GM18507 (cell line): ENCODE data around the gene AGPS.

Source experiments
- DNase-seq: peaks from one replicate; pipeline ENCODE4 v3.0.0; 2011; ENCODE audit warnings: low read depth; ENCODE audit not compliant: insufficient read length; ENCODE audit errors: extremely low spot score
- FAIRE-seq: peaks from 2 replicates; lab custom pipeline; 2011; peaks lifted over from hg19 to GRCh38; lab: Jason Lieb, UNC

AGPS gene

DNA sequence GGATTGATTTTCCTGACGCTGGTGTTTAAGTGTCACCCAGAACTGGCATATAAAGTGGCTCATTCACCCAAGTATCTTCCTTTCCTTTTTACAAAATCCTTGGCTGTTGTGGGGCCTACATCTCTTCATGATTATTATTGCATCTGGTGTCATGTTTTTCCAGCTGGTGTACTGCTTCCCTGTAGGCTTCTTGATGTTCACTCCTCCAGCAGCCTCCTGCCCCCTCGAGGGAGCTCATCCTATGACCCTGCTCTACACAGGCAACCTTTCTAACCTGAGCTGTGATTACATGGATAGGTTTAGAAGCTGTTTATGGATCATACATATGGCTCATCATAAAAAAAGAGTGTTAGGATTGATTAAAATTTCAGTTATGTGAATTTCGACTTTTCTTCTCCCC, 12.4 kb upstream of the AGPS start:
- FAIRE-seq = no peak
- no peak for DNase-seq

DNA sequence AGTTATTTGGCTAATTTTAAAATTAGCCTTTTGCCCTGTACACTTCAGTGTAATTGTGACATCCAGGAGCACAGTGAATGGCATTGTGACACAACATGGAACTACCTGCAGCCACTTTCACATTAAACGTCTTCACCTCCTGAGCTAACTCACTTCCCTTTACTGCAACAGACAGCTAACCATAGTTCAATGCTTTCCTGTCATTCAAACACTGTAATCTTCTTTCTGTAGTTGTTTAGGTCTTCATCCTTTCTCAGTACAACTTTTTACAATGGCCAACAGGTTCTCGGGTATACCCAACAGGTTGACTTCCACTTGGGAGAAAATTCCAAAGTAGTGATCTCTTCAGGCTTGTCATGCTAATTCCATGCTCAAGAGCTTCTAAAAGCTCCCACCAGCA, 8.6 kb upstream of the AGPS start:
- FAIRE-seq (peak; percentile 61), DNase-seq (no peak)

DNA sequence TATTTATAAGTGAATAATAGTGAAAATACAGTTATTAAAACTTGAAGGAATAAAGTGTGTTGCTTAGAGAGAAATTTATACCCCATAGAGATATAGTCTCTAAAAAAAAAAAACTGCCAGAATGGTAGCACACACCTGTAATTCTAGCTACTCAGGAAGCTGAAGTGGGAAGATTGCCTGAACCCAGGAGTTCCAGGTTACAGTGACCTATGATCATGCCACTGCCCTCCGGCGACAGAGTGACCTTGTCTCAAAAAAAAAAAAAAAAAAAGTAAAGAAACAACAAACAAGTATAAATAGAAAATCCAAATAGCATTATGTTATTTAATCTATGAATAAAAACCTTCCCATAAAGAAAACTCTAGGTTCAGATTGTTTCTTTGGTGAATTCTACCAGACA, 7.4 kb upstream of the AGPS start:
- FAIRE-seq = no peak
- DNase-seq = no peak

DNA sequence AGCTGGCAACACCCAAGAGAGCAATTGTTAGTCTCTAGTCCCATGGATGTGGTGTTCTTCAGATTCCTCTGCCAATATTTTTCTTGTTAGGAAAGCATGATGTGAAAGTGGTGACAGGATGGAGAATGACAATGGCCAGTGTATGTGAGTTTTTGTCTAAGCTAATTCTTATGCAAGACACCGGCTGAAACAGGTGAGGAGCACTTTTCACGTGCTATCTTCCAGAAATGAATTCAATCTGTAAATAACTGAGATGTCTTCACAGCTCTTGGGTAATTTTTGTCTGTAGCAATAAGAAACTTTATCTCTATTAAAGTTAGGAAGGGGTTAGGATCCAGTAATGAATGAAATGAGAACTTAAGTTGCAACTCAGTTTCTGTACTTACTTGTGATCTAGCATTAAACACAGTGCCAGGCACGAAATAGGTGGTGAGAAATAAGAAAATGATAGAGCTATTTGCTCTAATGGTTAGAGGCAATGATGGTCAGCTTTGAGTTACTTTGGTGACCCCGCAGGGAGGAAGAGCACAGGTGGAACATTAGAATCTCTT, 676 bp upstream of the AGPS start:
- DNase-seq (no peak), FAIRE-seq (no peak)

DNA sequence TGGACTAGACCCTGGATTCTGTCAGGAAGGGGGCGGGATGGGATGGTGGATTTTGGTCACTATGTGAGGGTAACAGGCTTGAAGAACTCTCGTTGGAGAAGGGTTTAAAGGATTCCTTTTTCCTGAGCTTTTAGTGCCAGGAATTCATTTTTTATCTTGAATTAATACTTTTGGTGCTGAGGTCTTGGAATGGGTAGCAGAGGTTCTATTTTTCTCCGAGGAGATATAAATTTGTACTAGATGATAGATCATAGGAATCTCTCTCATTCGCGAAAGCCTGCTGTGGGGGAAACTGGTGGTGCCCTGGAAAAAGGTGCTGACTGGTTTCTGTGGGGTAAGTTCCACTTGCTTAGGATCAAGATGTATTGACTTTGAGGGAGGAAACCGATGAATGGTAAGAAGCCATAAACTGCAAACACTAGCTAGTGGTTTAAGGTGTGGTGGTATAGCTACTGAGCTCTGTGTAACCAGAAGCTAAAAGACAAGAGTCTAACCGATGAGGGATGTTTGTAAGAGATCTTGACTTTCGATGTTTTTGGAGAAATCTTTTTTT, 706 bp downstream of the AGPS start:
- FAIRE-seq = no peak
- DNase-seq = no peak

DNA sequence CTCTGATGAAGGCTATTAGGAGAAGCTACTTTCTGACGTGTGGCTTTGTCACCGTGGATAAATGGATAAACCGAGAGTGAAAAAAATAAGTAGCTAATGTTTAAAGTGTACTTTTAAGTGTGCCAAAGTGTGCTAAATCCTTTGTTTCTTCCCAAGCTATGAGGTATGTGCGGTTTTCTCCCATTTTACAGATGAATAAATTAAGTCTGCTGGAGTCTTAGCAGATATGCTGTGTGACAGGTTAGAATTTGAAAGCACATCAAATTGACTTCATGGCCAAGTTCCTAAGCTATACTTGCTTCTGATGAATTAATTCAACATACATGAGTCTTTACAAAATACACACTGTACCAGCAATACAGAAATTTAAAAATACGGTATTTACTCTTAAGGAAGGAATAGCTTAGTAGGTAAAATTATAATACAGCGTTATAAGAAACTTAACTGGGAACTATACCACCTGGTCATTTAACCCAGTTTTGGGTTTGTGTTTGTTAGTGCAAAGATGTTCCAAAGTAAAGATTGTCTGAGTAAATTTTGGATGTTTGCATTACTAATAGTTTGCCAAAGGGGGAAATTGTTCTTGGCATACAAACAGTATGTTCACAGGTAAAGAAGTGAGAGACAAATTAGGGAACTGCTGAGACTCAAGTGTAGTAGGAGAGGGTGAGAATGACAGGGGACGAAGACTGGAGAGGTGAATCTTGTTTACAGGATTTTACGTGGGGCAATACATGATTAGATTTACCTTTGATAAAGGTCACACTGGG, 1.4 kb downstream of the AGPS start:
- DNase-seq = no peak
- no peak for FAIRE-seq

DNA sequence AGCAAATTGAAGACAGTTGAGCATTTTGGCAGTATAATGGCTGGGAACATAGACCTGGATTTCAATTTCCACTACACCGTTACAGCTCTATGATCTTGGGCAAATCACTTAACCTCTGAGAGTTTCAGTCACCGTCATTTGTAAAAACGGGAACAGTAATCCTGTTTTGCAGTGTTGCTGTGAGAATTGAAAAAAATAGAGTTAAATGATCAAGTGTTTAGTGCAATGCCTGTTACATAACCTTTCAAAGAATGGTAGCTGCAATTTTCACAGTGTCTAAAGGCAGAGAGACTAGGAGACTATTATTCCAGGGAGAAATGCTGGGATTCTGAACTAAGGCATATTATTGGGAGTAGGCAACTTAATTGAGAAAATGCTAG, 2.0 kb downstream of the AGPS start:
- peak; percentile 47 for FAIRE-seq
- no peak for DNase-seq

DNA sequence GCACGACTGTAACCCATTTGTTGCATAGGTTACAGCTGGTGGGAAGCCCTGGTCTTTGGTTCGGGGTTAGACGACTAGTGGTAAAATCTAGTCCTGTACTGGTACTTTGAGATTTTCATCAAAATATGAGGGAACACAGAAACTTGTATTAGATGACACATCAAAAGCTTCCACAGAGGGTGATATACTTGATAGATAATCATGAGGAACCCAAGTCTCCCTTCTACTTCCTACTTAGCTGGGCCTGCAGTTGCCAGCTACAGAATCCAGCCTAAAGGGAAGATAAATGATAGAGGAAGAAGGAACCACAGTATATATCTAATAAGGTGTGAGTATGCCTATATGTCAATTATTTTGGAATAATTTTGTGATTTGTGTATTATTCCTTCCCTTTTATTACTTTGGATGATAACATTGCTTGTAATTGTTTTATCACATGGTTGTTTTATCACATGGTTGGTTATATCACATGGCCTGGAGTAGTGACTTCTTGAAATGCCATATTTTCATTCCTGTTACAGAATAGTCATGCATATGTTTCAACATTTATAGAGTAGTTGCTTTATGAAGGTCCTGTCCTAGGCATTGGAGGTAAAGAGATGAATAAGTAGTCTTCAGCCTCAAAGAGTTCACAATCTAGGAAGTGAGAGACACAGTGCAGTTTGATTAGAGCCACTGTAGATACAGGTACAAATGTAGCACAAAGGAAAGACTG, 2.9 kb downstream of the AGPS start:
- DNase-seq = no peak
- FAIRE-seq = no peak

DNA sequence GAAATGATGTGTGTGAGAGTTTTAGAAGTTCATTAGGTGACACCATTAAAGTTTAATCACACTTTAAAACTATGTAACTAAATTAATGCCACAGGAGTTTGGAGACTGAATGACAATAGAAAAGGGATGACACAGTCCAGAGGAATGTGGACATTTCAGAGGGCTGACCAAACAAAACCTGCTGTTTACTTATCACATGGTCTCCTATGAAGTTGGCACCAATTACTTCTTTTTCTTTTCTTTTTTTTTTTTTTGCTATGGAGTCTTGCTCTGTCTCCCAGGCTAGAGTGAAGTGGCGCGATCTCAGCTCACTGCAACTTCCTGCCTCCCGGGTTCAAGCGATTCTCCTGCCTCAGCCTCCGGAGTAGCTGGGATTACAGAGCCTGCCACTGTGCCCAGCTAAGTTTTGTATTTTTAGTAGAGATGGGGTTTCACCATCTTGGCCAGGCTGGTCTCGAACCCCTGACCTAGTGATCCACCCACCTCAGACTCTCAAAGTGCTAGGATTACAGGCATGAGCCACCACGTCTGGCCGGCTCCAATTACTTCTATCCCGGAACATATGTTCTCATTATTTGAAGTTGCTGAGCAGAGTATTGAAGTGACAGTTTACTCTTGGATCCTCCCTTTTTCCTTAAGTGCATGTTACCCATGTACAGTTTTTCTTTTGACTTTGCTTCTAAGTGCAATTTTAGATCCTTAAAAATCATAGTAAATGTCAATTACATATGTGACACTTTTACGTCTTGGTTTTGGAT, 4.3 kb downstream of the AGPS start:
- no peak for DNase-seq
- FAIRE-seq = no peak

DNA sequence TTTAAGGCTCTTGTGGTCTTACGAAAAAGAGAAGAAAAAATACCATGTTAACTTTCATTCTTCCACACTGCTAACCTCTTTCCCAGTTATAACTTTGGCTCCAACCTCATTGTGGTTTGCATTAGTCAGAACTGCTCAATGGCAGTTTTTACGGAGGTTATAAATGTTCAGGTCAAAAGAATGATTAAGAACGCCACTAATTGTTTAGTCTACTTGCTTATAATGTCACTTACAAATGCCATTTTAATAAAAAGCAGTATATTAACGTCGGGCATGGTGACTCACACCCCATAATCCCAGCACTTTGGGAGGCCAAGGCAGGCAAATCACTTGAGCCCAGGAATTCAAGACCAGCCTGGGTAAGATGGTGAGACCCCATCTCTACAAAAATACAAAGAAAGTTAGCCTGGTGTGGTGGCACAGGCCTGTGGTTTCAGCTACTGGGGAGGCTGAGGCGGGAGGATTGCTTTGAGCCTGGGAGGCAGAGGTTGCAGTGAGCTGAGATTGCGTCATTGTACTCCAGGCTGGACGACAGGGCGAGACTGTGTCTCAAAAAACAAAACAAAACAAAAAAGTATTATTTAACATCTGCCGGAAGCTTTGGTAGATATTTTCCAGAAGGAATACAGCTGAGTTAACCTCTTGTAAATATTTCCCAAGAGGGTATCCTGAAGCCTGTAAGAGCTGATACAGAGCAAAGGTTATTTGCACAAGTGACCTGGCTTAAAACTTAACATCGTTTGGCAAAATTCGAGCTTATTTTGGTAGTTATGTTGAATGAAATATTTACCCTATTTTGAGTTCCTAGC, 5.1 kb downstream of the AGPS start:
- DNase-seq (no peak), FAIRE-seq (no peak)

DNA sequence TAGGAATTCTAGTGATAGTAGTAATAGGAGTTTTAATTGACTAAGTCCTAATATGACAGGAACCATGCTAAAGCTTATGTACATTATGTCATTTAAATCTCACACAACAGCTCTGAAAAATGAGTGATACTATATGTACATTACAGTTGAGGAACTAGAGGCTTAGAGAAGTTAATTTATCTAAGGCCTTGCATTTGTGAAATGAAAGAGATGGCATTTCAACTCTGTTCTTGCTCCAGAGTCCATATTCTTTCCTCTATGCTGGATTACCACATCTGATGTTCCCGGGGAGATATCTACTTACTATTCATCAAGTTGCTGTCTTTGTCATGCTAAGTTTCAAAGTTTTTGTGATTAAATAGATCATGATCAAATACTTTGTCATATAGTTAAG, 5.7 kb downstream of the AGPS start:
- peak; percentile 35 for FAIRE-seq
- no peak for DNase-seq

DNA sequence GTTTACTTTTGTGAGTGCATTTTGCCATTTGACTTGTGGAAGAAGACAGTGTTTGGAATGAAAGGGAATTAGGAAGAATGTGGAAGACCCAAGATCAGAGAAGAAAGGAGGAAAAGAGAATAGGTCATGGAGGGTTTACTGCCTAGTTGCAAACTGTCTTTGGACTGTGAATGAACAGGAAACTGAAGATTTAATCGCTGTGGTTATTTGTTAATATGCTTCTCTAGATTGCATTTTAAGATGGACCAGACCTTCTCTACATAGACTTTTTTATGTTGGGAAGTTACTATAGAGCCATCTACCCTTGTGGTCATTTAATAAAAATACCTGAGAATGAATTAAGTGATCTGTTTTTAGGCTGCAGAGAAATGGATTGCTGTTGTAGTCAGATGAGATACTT, 6.2 kb downstream of the AGPS start:
- DNase-seq (no peak), FAIRE-seq (no peak)

DNA sequence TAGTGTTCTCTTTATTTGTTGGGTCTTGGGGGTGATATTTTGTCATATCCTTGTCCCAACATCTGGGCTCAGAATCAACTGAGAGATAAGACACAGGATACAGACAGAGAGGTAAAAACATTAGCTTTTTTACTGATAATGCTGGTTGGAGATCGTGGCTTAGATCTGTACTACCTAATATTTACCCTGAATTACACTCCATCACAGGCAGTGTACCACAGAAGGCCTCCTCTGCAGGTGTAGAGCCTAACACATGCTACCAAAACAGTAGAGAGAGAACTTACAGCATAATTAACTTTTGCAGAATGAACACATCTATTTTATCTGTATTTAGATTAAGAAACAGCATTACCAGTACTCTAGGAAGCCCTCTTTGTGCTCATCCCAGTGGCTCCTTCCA, 6.8 kb downstream of the AGPS start:
- no peak for DNase-seq
- no peak for FAIRE-seq

DNA sequence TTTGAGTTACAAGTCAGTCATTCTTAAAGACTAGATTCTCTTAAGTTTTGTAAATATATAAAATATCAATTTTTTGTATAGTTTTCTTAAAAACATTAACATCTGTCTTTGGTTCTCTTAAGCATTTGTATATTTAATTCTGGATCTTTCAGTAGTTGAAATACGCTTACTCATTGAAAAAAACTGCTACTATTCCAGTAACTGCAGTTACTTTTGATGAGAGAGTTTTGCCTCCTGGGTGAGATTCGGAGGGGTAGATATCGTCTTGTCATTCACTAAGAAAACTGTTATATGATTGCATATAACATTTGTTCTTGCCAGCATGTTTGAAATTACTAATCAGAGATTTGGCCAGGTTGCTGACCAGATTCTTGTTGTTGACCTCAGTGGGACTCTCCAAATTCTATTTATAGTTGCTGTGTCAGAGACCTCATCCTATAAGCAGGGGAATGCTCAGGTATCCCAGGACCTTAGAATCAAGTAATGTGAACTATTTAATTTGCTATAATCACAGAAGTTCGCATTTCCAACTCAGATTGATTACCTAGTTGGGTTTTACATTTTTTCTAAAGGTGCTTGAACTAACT, 7.9 kb downstream of the AGPS start:
- no peak for DNase-seq
- FAIRE-seq = no peak

DNA sequence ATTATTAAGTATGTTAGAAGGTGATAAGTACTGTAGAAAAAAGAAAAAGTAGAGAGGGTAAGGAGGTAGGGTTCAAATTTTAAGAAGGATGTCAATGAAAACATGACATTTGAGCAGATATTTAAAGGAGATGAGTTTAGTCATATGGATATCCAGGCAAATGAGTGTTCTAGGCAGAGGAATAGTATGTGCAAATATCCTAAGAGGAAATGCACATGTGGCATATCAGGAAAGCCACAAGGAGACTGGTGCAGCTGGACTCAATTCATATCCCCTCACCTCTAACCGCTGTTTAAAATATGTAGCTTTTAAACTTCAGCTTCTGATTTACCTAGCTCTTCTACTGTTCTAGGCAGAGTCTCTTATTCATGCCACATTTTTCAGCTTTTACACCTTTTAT, 9.5 kb downstream of the AGPS start:
- no peak for FAIRE-seq
- DNase-seq = no peak

DNA sequence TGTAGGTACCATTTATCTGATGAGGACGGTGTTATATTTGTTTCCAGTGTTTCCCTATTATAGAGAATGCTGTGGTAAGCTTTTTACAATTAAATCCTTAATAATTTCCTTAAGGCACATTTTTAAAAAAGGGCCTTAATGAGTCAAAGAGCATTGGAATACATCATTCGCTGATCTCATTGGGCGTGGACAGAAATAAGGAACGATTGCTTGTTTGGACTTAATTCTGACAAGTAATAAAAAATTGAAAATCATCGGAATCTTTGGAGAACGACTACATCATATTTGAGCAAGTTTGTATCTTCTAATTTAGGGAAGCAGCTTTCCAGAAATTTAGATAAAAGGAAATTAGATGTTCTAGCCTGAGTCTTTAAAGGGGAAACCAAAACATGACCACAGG, 11.3 kb downstream of the AGPS start:
- FAIRE-seq (no peak), DNase-seq (no peak)

DNA sequence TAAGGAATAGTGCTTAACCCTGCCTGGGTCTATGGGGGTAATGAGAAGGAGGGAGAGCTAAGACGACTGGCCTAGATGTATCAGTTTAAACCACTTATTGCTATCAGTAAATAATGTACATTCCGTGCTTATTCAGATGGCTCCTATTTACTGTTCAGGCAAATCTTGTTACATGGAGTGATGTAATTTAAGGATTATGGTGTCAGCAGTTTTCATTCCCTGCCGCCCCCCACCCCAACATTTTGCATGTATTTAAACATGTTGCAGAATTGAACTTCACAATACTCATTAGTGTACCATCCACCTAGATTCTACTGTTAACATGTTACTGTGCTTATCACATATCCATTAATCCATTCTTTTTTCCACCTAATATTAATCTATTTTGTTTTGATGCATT, 11.7 kb downstream of the AGPS start:
- DNase-seq (no peak), FAIRE-seq (no peak)

DNA sequence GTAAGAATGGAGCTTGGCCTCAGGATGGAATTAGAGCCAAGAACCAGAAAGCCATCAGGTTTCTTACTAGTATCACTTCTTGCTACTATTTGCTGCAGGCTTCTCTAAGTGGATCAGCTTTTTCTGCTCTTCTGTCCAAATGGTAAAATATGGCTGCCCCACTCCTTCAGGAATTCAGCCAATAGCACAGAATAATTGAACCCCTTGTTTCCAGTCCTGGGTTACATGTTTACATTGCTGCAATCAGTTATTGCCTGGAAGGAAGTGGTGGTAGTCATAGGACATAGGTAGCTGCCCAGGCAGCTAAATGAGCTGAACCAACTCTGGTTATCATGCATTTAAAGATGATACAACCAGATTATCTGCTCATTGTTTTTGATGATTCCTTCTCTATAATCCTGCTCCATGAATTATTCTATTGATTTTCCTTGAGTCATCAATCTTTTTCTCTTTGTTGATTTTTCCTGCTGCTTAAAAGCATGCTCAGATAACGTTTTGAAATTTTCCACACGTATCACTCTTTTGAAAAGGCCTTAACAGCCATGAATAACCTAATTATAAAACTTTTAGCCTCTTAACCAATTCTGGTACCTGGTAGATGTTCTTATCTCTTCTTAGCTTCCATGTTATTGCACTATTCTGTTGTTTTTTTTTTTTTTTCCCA, 12.6 kb downstream of the AGPS start:
- DNase-seq (no peak), FAIRE-seq (no peak)

DNA sequence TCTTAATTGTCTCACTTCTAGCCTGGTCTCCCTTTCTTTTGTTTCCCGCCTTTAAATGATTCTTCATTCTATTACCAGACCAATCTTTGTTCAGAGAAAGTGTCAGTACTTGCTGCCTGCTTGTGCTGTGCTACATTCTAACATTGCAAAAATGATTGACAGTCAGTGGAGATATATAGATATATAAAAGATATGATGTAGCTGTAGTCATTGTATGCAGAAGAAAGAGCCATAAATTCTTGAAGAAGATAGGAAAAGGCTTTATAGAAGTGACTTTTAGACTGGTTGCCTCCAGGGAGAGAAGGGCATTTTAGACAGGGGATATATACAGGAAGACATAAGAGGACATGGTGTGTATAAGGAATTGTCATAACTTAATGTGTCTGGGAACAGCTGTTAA, 13.6 kb downstream of the AGPS start:
- FAIRE-seq (no peak), DNase-seq (no peak)
